DOHH2 (cell line): ENCODE results near the gene PDE3B.

Experiments
- H3F3A ChIP-seq: fragments of 200-600 bp; sonication (generic), shearing (Covaris generic); 2 replicates; pipeline ENCODE4 v1.6.0; 2016; ENCODE audit warnings: antibody characterized with exemption, mild to moderate bottlenecking; ENCODE audit not compliant: control insufficient read depth, insufficient read depth
- H3K27ac ChIP-seq: fragments of 200-600 bp; sonication (generic); 2 replicates; pipeline ENCODE4 v1.5.1; 2014; ENCODE audit warnings: low read depth, mild to moderate bottlenecking, low read length, moderate library complexity
- H3K27me3 ChIP-seq: fragments of 200-600 bp; sonication (generic); 2 replicates; pipeline ENCODE4 v1.6.1; 2014; ENCODE audit warnings: mild to moderate bottlenecking, low read length, mixed read lengths; ENCODE audit not compliant: control insufficient read depth
- H3K36me3 ChIP-seq: fragments of 200-600 bp; sonication (generic); 2 replicates; pipeline ENCODE4 v1.6.1; 2014; ENCODE audit warnings: mild to moderate bottlenecking, low read length, moderate library complexity, mixed read lengths; ENCODE audit not compliant: control insufficient read depth
- H3K4me1 ChIP-seq: fragments of 200-600 bp; sonication (generic); 2 replicates; pipeline ENCODE4 v1.6.1; 2014; ENCODE audit warnings: mild to moderate bottlenecking, low read length, mixed read lengths; ENCODE audit not compliant: control insufficient read depth
- H3K4me2 ChIP-seq: fragments of 200-600 bp; sonication (generic); 2 replicates; pipeline ENCODE4 v1.6.0; 2014; ENCODE audit warnings: mild to moderate bottlenecking, low read length, moderate library complexity
- H3K4me3 ChIP-seq: fragments of 200-600 bp; sonication (generic); 2 replicates; pipeline ENCODE4 v1.5.1; 2014; ENCODE audit warnings: mild to moderate bottlenecking, low read length, mixed read lengths
- H3K79me2 ChIP-seq: fragments of 200-600 bp; sonication (generic); 2 replicates; pipeline ENCODE4 v1.6.1; 2014; ENCODE audit warnings: mild to moderate bottlenecking, low read length, mixed read lengths; ENCODE audit not compliant: control insufficient read depth
- H3K9me2 ChIP-seq: fragments of 200-600 bp; sonication (generic); replicated peaks from 2 replicates; pipeline ENCODE4 v1.6.1; 2014; ENCODE audit warnings: mild to moderate bottlenecking, low read length, mixed read lengths; ENCODE audit not compliant: control insufficient read depth
- H3K9me3 ChIP-seq: fragments of 200-600 bp; sonication (generic); 2 replicates; pipeline ENCODE4 v1.6.1; 2014; ENCODE audit warnings: antibody characterized with exemption, low read length, mixed read lengths; ENCODE audit not compliant: control insufficient read depth, insufficient read depth
- H4K20me1 ChIP-seq: fragments of 200-600 bp; sonication (generic); 2 replicates; pipeline ENCODE4 v1.6.0; 2014; ENCODE audit warnings: low read depth, mild to moderate bottlenecking, antibody characterized with exemption, low read length, moderate library complexity; ENCODE audit not compliant: control insufficient read depth, insufficient read depth
- EZH2phosphoT487 ChIP-seq: fragments of 200-600 bp; sonication (generic); IDR thresholded peaks from 2 replicates; pipeline ENCODE4 v1.6.1; 2017; ENCODE audit warnings: borderline replicate concordance, mild to moderate bottlenecking, antibody characterized with exemption, low read length, moderate library complexity, mixed read lengths

The PDE3B gene

GRCh38 chr11:14916403-14916802, 272.8 kb downstream of the PDE3B start:
- no peaks in the 10 kb centered on the region for H3K4me1 ChIP-seq
- no peak overlapping the region for H3K4me2 ChIP-seq
- no peak overlapping the region for H3K4me3 ChIP-seq
- H3K27me3 ChIP-seq: no peaks in the 10 kb centered on the region; the same call in 1 of the 2 replicates
- TF ChIP-seq EZH2phosphoT487: no peak
- H3K9me3 ChIP-seq: no peaks in the 10 kb centered on the region
- no peaks in the 10 kb centered on the region for H3K36me3 ChIP-seq
- H3F3A ChIP-seq: no peaks in the 10 kb centered on the region
- no peaks in the 10 kb centered on the region for H3K79me2 ChIP-seq
- H3K27ac ChIP-seq: no peak overlapping the region
- no peaks in the 10 kb centered on the region for H4K20me1 ChIP-seq
- H3K9me2 ChIP-seq: no peaks in the 10 kb centered on the region
